NCI-H2107 treated with DMSO at 0.1 percent for 48 hours (cell line): ENCODE results near the gene CD300A.
"Not testable (repeated sequence)": the region's sequence is repeated elsewhere in the genome, so short reads cannot be mapped to it uniquely, and the experiment has no call there.

Source experiments
- DNase-seq: peaks from one replicate; lab custom pipeline; 2025; ENCODE audit not compliant: unreplicated experiment; lab: John Stamatoyannopoulos, UW

Gene CD300A

GRCh38 chr17:74518413-74518981, 52.1 kb downstream of the CD300A start:
- DNase-seq, result not testable (repeated sequence)

- no peak for DNase-seq
These were observed 53.6 kb downstream of the CD300A start for GRCh38 chr17:74520016-74520434.

GRCh38 chr17:74520790-74521480, 54.5 kb downstream of the CD300A start:
- DNase-seq, result no peak

- no peak for DNase-seq
These were observed 55.3 kb downstream of the CD300A start for GRCh38 chr17:74521701-74522201.

- no peak for DNase-seq
These were observed 56.1 kb downstream of the CD300A start for GRCh38 chr17:74522381-74523105.

- DNase-seq, result no peak
These were observed 56.9 kb downstream of the CD300A start for GRCh38 chr17:74523308-74523707.

- no peak for DNase-seq
These were observed 58.4 kb downstream of the CD300A start for GRCh38 chr17:74524653-74525464.

- DNase-seq, result no peak
These were observed 59.0 kb downstream of the CD300A start for GRCh38 chr17:74525465-74525725.

GRCh38 chr17:74525781-74526288, 59.4 kb downstream of the CD300A start:
- DNase-seq, result no peak

GRCh38 chr17:74526681-74527080, 60.2 kb downstream of the CD300A start:
- no peak for DNase-seq

- DNase-seq, result no peak
These were observed 60.6 kb downstream of the CD300A start for GRCh38 chr17:74527081-74527480.

GRCh38 chr17:74527756-74528155, 61.3 kb downstream of the CD300A start:
- DNase-seq, result no peak

- no peak for DNase-seq
These were observed 62.2 kb downstream of the CD300A start for GRCh38 chr17:74528491-74529199.

- no peak for DNase-seq
These were observed 62.8 kb downstream of the CD300A start for GRCh38 chr17:74529243-74529642.

- DNase-seq, result no peak
These were observed 64.4 kb downstream of the CD300A start for GRCh38 chr17:74530831-74531150.

GRCh38 chr17:74531231-74531761, 64.9 kb downstream of the CD300A start, which contains the start of gene CD300LB:
Gene CD300LB, minus strand, starts transcription at chr17:74531475. Its CDS starts 125 bp downstream, at chr17:74531350.
- DNase-seq, result no peak

GRCh38 chr17:74532115-74532514, 65.7 kb downstream of the CD300A start:
- DNase-seq, result no peak
